Measurements from ENCODE around the gene CEP162.
"Not testable (repeated sequence)": the region's sequence is repeated elsewhere in the genome, so short reads cannot be mapped to it uniquely, and the experiment has no call there.

The CEP162 gene, protein sequence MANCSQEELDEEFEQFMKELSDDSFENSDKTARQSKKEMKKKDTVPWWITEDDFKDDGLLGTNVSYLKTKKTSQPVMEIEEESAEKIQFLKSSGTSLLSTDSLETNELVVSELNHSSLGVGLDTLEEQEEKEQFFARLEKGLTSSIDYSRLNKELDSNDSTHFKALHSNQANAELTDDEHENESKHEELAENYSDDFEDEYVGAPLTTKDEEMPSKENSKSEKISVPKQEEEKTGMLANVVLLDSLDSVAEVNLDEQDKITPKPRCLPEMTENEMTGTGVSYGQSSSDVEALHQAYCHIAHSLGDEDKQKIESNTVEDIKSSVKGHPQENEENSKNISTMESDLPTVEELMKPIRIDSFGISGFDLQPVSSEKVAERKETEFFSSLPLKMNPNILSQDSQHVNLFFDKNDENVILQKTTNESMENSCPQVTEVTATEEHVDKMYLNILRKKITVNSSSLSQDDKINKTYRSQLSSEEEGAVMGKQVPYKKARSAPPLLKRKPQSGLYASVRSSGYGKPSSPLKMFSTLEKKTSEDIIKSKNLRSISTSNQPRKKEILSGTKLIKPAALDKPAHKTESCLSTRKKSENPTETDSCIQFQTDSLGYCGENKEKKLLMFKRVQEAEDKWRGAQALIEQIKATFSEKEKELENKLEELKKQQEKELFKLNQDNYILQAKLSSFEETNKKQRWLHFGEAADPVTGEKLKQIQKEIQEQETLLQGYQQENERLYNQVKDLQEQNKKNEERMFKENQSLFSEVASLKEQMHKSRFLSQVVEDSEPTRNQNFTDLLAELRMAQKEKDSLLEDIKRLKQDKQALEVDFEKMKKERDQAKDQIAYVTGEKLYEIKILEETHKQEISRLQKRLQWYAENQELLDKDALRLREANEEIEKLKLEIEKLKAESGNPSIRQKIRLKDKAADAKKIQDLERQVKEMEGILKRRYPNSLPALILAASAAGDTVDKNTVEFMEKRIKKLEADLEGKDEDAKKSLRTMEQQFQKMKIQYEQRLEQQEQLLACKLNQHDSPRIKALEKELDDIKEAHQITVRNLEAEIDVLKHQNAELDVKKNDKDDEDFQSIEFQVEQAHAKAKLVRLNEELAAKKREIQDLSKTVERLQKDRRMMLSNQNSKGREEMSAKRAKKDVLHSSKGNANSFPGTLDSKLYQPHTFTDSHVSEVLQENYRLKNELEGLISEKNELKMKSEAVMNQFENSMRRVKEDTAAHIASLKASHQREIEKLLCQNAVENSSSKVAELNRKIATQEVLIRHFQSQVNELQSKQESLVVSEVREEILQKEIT (N-terminal part only)

DNA sequence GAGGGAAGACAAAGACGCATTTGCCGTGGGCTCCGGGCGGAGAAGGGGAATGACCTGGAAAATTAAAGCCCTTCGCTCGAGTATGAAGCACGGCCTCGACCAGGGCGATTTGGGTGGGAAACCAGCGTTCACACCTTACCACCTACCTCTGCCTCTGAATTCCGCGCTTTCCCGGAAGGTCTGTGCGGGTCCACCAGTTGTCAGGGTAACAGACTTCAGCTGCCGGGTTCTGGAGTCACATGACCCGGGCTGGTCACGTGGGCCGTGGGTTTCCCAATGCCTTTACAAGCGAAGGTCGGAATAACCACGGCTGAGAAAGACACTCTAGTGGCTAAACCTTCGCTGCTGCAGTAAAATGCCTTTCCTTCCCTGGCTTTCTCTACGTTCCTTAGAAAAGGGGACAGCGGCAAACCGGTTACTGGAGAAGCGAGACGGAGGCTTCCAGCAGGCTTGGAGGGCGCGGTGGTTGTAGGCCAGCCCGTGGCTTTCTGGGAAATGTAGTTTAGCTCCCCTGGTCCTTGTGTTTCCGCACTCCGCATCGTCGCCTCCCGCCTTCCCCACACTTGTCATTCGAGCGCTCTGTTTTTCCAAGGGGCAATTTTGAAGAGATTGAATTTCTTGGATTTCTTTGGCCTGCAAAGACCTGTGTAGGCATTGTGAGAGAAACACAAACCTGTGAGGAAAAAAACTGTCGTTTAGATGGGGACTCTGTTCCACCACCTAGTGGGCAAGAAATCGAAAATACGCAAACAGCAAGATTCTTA is at the start of gene CEP162:
CEP162 (minus strand) TSS at position 210 of the 764 bp plus-strand sequence. CDS start 1,250 bp downstream, outside the sequence.
- DNase-seq = peak; percentile 62 to 82 (median 70)

DNA sequence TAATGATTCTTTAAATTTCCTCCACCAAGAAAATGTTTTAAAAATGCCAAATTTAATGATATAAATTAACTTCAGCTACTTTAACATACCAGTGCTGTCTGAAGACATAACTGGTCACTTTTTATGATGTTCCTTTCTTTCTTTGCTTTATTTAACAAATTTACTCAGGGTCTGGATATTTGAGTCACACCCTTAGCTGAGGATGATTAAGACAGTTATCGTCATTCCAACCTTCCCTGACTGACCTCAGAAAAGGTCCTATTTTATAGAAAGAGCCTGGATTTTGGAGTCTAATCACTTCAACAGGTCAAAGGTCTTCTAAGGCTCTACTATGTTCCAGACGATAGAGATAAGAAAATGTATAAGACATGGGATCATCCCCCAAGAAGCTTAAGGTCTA is 47.4 kb upstream of the CEP162 start:
- no peak for DNase-seq

DNA sequence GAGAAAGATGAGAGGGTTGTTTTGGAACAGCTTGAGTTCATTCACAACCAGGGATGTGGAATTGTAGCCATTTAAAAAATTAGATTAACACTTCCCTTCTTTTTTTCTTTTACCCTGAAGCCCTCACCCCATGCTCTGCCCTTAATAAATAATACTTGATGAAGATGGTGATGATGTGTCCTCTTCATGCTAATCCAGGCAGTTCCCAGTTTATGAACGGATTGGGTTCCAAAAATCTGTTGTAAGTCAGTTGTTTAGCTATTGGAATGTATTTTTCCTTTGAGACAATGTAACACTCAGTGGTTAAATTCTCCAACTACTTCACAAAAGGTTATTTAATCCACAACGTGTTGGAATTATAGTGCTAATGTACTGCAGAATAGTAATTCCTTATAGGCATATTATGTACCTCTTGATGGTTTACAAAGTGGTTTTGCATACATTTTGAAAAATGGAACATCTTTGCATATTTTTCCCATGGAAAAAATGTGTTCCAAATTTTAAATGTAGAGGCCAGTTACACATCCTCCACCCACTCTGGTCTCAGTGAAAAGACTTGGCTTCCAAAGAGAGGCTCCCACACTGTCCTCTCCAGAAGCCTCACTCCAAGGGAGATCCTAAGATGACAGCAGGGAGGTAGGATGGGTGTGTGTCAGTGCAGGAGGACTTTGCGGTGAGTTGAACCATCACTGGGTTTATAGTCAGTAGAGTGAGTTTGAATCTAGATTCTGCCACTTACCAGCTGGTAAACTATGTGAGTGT is 45.8 kb upstream of the CEP162 start:
- no peak for DNase-seq

DNA sequence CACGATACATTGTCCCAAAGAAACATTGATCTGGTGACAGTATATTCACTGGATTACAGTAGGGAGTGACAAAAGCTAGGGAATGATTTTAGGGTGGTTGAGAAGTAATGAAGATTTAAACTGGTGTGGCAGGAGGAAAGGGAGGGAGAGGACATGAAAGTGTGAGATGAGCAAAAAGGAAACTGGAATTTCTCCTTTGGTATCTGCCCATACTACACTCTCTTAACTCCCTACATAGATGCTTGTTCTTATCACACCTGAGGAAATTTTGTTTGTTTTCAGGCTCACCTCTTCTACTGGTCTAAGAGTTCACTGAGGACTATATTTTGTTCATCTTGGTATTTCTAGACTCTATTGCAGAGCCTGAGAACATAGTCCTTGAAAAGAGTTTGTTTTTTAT is 44.9 kb upstream of the CEP162 start:
- no peak for DNase-seq

DNA sequence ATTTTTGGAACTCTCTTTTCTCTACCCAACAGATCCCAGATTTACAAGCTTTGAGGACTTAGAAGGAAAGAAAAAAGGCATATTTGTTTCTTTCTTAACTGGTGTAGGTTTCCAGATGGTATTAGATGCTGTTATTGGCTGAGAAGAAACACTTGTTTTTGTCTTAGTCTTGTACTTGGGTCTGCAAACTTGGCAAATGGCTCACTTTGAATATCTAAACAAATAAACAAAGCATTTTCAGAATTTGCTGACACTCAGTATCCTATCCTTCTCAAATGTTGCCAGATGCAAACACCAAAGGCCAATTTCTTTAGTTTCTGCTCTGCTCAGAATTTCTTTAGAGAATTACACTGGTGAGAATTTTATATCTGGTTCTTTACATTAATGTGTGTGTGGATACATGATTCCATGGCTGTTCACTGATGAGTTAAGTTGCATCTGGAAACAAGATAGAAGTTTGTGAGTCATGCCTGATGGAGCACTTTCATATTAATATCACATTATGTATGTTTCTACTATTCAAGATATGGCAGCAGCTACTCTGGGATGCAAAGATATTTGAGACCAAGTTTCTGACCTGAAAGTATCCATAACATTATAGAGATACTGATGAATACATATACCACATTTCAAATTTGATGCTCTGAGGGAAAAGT is 43.7 kb upstream of the CEP162 start:
- no peak for DNase-seq

DNA sequence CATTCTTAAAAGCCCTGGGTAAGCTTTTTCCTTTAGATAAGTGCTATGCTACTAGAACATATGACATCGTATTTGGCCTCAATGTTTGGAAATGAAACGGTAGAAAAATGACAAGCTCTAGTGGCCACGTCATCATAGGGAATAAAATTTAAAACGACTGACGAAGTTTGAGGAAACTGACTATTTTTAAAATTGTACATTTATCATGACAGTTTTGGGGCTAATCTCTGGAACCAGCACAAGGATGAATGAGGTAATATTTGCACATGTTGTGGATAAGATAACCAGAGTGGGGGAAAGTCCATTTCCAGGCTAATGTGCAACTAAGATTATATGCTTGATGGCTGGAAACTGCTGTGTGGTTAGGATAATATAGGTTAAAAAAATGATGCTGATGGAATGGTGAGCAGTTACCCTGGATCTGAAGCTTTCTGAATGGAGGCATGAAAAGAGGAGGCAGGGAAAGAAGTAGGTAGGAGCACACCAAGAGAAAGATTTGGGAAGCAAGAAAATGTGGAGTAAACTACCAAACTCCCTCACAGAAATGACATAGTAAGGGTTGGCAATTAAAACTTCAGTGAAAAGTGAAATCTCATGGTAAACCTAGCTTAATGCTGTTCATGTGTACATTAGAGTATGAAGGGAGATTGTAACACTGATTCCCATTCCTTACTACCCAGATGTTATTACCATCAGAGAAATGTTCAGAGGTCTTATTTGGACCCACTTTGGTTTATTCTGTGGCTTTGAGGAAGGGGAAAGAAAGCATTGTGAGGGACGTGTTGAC is 42.7 kb upstream of the CEP162 start:
- no peak for DNase-seq

DNA sequence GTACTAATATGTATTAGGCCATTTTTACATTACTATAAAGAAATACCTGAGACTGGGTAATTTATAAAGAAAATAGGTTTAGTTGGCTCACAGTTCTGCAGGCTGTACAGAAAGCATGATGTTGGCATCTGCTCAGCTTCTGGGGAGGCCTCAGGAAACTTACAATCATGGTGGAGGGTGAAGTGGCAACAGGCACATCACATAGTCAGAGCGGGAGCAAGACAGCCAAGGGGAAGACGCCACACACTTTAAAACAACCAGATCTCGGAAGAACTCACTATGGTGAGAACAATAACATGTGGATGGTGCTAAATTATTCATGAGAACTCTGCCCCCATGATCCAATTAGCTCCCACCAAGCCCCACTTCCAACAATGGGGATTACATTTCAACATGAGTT is 41.3 kb upstream of the CEP162 start:
- no peak for DNase-seq

DNA sequence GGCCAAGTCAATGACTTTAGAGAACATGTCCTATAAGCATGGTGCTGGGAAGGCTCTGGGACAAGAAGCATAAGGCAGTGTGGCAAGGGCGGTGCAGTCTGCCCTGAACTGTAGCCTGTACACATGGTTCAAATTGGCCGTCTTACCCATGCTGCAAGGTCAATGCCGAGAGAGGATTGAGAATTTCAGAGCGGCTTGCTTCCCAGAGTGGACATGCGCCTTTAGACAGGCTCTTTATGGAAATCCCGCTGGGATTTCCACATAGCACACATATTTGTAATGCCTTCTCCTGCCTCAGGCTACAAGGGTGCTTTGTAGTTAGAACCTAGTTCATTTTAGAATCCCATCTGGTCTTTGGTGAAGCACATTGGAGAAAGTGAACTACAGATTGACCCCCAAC is 36.1 kb upstream of the CEP162 start:
- no peak for DNase-seq

DNA sequence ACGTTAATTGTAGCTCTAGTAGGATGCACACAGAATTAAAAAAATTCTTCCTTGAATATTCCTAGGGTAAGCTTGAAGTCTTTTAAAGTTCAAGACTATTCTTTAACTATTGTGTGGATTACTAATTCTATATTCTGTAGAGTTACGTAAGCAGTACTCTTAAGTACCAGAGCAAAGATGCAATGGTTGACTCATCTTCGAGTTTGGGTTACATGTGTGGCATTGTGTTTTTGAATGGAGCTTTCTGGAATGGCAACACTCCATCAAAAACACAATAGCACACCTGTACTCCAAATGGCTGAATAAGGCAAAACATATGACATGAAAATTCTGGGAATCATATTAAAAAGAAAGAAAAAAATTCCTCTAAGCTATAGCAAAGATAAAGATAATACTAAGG is 33.5 kb upstream of the CEP162 start:
- DNase-seq = no peak

DNA sequence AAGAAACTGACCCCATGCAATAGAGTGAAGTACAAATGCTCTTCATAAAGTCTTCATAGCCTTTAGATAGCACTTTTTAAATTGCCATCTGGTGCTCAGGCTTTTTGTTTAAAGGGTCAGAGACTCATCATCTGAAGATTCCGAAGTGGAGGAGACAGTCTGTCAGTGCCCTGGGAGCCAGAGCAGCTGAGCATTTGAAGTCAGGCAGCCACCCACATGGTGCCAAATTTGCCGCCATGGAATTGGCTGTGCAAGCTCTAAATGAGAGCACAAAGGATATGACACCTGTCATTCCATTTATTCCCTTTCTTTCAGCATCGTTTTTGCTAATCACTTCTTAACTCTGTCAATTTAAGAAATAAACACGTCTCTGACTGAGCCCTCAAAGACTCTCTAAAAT is 32.8 kb upstream of the CEP162 start:
- DNase-seq = no peak

DNA sequence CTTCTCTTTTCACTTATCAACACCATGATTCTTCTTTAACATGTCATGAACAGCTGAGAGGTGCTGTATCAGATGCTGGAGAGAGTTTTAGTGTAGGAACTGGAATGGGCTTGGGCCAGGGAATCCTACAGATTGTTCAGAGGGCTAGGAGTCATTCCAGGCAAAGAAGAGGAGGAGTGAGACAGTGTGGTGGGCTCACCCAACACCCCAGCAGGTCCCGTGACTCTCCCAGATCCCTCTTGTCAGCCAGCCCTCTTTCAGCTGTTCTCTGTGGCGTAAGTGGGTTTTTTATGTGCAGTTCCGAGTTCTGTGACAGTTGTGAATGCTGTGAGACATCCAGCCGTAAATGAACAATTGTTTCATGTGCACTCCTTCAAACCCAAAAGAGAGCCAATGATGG is 31.4 kb upstream of the CEP162 start:
- no peak for DNase-seq

DNA sequence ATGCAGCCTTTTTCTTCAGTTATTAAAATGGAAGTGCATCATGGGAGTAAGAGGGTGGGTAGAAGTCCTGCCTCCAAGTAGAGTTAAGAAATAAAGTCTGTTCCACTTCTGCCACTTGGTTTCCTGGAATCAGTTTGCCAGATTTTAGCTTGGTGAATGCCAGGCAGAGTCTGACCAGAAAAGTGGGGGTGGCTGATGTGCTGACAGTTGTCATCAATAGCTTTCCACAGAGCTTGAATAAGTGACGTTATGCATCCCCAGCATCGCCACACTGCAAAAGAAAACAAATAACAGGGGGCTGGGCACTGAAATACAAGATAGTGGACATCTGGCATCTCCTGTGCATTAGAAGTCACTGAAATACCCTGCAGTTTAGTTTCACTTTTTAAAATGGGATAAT is 30.8 kb upstream of the CEP162 start:
- no peak for DNase-seq

DNA sequence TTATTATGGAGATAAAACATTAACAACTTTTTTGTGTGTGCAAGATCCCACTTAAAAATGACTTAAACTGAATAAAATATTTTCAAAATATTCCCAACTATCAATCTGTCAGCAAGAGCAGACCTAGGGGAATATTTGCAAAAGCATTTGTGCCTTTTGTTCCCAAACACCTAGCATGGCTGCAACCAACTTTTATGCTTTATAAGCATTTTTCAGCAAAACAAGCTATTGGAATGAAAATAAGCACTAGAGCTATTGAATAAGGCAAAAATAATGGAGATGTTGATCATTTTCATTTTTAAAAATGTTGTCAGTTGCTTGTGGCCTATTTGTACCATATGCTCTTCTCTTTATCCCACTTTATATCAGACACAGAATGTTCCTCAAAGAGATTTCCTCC is 28.2 kb upstream of the CEP162 start:
- no peak for DNase-seq

DNA sequence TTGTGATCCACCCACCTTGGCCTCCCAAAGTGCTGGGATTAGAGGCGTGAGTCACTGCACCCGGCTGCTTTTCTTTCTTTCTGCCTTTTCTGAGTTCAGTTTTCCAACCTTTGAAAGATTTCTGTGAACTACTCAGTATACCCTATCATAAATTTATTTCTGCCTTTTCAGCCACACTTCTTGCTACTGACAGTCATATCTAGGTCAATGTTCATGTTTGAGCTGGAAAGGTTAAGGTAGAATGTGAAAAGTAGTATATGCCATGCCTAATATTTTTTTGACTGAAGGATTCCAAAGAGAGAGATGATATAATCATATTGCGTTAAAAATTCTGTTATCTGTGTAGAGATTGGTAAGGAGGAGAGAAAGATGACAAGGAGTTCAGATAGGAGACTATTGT is 25.9 kb upstream of the CEP162 start:
- DNase-seq = no peak

DNA sequence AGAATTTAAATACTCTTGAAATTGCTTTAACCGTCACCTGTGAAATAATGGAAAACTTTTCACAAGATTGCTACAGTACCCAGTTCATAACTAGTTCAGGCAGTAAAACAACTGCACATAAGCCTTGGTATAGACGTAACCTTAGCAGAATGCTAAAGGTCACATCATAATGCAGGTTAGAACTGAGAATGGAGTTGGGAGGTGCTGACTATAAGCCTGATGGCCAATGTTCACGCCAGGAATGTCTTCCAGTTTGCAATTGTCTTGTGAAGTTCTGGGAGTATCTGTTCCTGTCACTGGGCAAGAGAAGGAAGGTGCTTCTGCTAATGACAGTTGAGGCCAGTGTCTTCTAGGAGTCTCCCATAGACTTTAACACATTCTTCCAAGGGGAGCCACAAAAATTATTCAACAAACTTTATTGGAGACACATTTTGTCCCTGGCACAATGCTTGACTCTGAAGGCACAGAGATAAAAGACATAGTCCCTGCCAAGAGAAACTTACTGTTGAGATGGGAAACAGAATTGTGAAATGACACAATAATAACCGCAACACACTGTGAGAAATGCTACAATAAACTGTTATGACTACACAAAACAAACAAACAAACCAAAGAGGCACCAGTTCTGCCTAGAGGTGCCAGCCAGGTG is 24.6 kb upstream of the CEP162 start:
- DNase-seq = no peak

DNA sequence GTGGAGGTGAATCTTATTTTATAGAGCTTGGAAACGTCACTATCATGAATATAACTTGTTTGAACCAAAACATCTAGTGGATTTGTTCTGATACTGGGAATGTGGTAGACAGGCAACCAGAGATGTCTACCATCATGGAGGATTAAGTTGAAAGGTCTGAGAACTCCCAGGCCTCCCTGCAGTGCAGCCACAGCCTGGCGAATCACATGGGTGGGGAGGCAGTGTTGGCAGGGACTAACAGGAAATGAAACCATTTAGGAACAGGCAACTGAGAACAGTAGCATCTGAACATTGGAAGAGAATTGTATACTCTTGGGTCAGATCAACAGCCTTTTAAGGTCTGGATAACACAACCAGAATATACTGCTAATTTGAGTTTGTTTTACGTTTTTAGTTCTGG is 22.3 kb upstream of the CEP162 start:
- DNase-seq = no peak

DNA sequence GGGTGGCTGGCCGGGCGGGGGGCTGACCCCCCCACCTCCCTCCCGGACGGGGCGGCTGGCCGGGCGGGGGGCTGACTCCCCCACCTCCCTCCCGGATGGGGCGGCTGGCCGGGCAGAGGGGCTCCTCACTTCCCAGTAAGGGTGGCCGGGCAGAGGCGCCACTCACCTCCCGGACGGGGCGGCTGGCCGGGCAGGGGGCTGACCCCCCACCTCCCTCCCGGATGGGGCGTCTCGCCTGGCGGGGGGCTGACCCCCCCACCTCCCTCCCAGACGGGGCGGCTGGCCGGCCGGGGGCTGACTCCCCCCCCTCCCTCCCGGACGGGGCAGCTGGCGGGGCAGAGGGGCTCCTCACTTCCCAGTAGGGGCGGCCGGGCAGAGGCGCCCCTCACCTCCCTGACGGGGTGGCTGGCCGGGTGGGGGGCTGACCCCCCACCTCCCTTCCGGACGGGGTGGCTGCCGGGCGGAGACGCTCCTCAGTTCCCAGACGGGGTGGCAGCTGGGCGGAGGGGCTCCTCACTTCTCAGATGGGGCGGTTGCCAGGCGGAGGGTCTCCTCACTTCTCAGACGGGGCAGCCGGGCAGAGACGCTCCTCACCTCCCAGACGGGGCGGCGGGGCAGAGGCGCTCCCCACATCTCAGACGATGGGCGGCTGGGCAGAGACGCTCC is 17.1 kb upstream of the CEP162 start:
- DNase-seq = not testable (repeated sequence)

DNA sequence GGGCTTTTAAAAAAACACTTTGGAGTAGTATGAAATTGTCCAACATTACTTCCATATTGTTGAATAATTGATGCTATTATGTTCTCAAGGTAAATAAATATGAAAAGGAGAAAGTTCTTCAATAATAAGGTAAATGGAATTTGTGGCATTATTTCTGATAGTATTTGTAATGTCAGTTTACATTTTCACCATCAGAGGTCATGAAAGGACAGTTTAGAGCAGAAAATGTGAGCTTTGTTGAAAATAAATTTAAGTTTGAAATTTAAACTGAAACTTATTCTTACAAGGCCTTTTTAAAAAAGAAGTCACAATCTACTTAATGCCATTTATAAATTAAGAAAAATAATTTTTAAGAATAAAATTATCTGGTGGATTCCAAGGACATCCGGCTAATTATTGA is 15.8 kb upstream of the CEP162 start:
- DNase-seq = no peak

DNA sequence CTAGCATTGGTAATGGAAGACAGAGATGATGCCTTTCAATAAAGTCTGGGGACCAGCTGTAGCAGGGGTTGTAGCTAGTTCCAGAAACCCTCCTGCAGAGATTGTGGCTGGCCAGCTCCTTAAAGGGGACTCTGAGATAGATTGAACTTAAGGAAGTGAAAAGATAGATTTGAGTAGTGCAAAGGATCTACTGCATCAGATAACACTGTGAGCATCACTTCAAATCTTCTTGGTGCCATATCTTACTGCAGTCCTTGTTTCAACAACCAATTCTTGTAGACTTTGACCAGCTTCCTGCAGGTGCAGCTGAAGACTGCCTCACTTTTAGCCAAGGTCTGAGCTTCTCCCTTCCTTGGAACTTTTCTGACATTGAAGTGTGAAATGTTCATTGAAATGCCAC is 14.8 kb upstream of the CEP162 start:
- no peak for DNase-seq

Data from activated naive CD4-positive, alpha-beta T cell (primary cell).